ENCODE measurements around the gene PTPN9. TPM values are rescaled to one million over a fixed set of nuclear protein-coding genes. Genes with fewer than 3 reads are reported as not detected.

PTPN9 gene
- total RNA-seq (15.5 and 19.9 TPM in 2 replicates), polyA plus RNA-seq (8.3 and 11.8 TPM in 2 replicates), polyA minus RNA-seq (7.5 and 18.6 TPM in 2 replicates)
- total RNA-seq (2013): 11.3 TPM

- Mint-ChIP-seq H3K27me3 (no peaks in the 10 kb centered on the region), H3K4me3 (peak within 1 kb of the TSS; percentile 90), H3K4me1 (peaks cover 20% of the 10 kb centered on the region), H3K27ac (peak within 1 kb of the TSS; percentile 87), H3K9me3 (ENCODE audit: insufficient read depth) (no peaks in the 10 kb centered on the region)
- intact Hi-C loops (cut with micrococcal nuclease): loop anchor here (1.0 to 2.0 kb wide), 3 partner anchors 46 to 124 kb away; partner anchors contain the start of genes IMP3 and SNUPN
- WGBS (ENCODE audit: insufficient coverage): 2% methylated on average over 57 of the region's 78 CpGs
- DNase-seq (peak; percentile 74), ATAC-seq (ENCODE audit: low read depth) (peak; percentile 83)
- no peak for TF ChIP-seq EZH2 (IDR thresholded peaks at IDR 0.05; ENCODE audit: borderline replicate concordance, insufficient read depth, low read depth, low read length, poor library complexity, severe bottlenecking)
- TF ChIP-seq, protein P1, sequence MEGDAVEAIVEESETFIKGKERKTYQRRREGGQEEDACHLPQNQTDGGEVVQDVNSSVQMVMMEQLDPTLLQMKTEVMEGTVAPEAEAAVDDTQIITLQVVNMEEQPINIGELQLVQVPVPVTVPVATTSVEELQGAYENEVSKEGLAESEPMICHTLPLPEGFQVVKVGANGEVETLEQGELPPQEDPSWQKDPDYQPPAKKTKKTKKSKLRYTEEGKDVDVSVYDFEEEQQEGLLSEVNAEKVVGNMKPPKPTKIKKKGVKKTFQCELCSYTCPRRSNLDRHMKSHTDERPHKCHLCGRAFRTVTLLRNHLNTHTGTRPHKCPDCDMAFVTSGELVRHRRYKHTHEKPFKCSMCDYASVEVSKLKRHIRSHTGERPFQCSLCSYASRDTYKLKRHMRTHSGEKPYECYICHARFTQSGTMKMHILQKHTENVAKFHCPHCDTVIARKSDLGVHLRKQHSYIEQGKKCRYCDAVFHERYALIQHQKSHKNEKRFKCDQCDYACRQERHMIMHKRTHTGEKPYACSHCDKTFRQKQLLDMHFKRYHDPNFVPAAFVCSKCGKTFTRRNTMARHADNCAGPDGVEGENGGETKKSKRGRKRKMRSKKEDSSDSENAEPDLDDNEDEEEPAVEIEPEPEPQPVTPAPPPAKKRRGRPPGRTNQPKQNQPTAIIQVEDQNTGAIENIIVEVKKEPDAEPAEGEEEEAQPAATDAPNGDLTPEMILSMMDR (IDR thresholded peaks at IDR 0.05): peak; percentile 44
- Histone ChIP-seq H3K4me2 (replicated peaks; ENCODE audit: low read depth, low read length, poor library complexity, severe bottlenecking) (peak within 1 kb of the TSS; percentile 100), H3K4me3 (ENCODE audit: control extremely low read depth in 1 of 5, extremely low read depth in 1 of 5, insufficient read depth in 1 of 5, low read depth in 2 of 5, low read length in 4 of 5) (peak within 1 kb of the TSS; percentile 67 to 93 (median 70)), H2AFZ (ENCODE audit: insufficient read depth, low read depth, low read length, poor library complexity, severe bottlenecking) (peak within 1 kb of the TSS; percentile 89), H3K9me3 (ENCODE audit: control extremely low read depth in 1 of 3, control insufficient read depth in 2 of 3, insufficient read depth in 1 of 3, low read length in 2 of 3) (no peaks in the 10 kb centered on the region), H3K79me2 (ENCODE audit: control insufficient read depth, insufficient read depth, low read length) (peaks cover 22% of the 10 kb centered on the region), H3K27me3 (replicated peaks in 1 of 4; ENCODE audit: control extremely low read depth in 1 of 4, control insufficient read depth in 3 of 4, insufficient read depth in 4 of 4, low read length in 3 of 4) (no peaks in the 10 kb centered on the region), H3K27ac (ENCODE audit: low read length in 2 of 2) (peak within 1 kb of the TSS in 1 of 2 donors; percentile 76), H3K4me1 (ENCODE audit: control insufficient read depth in 2 of 2, insufficient read depth in 2 of 2, low read length in 2 of 2) (peaks cover 17 to 18% of the 10 kb centered on the region in 2 donors), H3K36me3 (replicated peaks in 1 of 2; ENCODE audit: control extremely low read depth in 1 of 2, control insufficient read depth in 1 of 2, extremely low read depth in 1 of 2, insufficient read depth in 2 of 2, low read length in 1 of 2) (no peaks in the 10 kb centered on the region), H4K20me1 (ENCODE audit: control insufficient read depth, insufficient read depth, low read length, poor library complexity, severe bottlenecking) (no peaks in the 10 kb centered on the region), H3K9ac (ENCODE audit: low read length) (peak within 1 kb of the TSS; percentile 92)
- ChIA-PET CTCF (interaction anchor here (0.7 to 2.0 kb wide), 7 partner anchors 10 to 124 kb away, joined by 3 to 7 read pairs (median 5); partner anchors contain the start of genes IMP3 and SNUPN), POLR2A (interaction anchor here (0.6 to 2.0 kb wide), 8 partner anchors 10 to 263 kb away, joined by 3 to 9 read pairs (median 4); partner anchors contain the start of genes IMP3, SIN3A and SNUPN)
These were observed at the start of gene PTPN9 for GRCh38 chr15:75578948-75579920. TSS of gene PTPN9 (minus strand) at chr15:75579315. CDS start at chr15:75578776, 539 bp downstream.

Measured in B cell (primary cell).